GM13976 (cell line): ENCODE data around the gene MAGEF1.
A peak's percentile ranks its signal among the peaks of the same experiment; 100 is the strongest.
"Not testable (repeated sequence)": the region's sequence is repeated elsewhere in the genome, so short reads cannot be mapped to it uniquely, and the experiment has no call there.

Source experiments
- DNase-seq: peaks from one replicate; pipeline ENCODE4 v3.0.0; 2012; ENCODE audit warnings: low spot score
- in situ Hi-C: fragments of 300-500 bp; cut with MboI; formaldehyde crosslinking; loops from one replicate; pipeline ENCODE4 v1.12.0; 2022; ENCODE audit warnings: low sequenced_read_pairs, mixed read lengths, inconsistent platforms; ENCODE audit not compliant: unreplicated experiment
- TF ChIP-seq, protein P1 (sequence below): IDR thresholded peaks from 2 replicates; pipeline ENCODE4 v1.5.1; 2012; ENCODE audit warnings: borderline replicate concordance, mild to moderate bottlenecking; ENCODE audit not compliant: insufficient read depth; ENCODE audit errors: extremely low read depth, missing control alignments, control extremely low read depth

MAGEF1 gene

DNA sequence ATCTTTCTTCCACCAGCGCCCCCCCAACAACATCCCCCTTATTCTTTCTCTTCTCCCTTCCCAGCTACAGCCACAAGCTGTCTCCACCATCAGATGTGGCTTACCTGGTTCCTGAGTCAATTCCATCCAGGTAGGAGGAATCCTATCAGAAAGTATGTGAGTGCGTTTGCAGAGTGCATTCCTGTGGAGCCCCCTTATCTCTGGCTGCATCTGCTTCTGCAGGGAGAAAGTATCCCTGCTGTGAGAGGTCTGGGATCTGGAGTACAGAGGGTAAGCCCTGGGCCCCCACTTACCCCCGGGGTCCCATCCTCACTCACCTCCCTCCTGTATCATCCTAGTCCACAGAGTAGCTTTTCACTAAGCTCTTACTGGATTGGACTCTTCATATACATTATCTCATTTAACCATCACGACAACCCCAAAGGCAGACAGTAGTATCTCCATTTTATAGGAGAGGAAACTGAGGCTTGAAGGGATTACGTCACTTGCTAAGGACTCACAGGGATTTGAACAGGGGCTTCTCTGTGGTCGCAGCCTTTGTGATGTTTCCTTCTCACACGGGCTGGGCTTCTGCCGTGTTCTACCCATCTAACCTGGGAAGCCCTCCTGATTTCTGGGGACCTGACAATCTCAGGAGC lies 22.2 kb upstream of the MAGEF1 start:
- TF ChIP-seq, protein P1, sequence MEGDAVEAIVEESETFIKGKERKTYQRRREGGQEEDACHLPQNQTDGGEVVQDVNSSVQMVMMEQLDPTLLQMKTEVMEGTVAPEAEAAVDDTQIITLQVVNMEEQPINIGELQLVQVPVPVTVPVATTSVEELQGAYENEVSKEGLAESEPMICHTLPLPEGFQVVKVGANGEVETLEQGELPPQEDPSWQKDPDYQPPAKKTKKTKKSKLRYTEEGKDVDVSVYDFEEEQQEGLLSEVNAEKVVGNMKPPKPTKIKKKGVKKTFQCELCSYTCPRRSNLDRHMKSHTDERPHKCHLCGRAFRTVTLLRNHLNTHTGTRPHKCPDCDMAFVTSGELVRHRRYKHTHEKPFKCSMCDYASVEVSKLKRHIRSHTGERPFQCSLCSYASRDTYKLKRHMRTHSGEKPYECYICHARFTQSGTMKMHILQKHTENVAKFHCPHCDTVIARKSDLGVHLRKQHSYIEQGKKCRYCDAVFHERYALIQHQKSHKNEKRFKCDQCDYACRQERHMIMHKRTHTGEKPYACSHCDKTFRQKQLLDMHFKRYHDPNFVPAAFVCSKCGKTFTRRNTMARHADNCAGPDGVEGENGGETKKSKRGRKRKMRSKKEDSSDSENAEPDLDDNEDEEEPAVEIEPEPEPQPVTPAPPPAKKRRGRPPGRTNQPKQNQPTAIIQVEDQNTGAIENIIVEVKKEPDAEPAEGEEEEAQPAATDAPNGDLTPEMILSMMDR: no peak
- in situ Hi-C loops: no loop called here
- no peak for DNase-seq

DNA sequence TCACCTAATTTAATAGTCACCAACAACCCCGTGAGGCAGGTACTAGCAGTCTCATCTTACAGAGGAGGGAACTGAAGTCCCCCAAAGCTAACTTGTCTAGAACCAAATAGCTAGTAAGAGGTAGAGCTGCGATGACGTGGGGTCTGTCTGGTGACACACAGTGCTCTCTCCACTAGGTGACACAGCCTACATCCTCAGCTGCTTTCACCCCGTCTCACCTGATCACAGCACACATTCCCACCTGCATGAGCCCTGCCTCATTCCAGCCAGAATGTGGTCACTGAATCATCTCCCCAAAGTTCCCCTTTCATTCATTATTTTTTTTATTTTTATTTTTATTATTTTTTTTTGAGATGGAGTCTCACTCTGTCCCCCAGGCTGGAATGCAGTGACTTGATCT lies 21.3 kb upstream of the MAGEF1 start:
- TF ChIP-seq, protein P1: no peak
- DNase-seq: no peak
- in situ Hi-C loops: no loop called here

DNA sequence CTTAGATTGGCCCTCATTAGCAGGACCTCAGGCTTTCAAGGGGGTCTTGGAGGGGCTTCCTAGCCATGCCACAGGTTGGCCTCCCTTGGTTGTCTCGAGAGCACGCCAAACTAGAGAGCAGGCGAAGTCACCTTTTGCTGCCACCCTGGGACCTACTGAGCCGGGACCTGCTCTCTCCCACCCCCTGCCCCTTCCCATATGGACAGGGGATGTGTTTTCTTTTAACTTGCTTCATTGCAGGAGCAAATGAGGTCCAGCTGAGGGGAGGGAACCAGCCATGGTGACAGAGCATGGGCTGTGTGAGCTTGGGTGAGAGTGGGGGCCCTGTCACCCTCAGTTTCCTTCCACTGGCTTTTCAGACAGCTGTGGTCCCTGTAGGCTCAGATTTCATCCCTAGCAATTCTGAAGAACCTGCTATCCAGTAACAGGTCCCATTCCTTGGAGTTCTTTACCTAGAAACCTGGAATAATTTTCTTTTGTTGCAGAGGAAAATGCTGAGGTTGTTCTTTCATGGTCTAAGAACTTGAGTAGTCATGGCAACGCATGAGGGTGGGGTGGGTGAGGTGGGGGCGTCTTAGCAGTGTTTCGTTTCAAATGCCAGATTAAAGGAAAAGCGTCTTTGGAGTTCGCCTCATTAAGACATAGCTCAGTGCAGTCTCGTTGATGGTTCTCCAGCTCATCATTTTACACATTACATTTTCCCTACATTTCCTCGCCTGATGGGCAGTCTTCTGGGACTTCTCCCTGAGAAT lies 20.1 kb upstream of the MAGEF1 start:
- no peak for DNase-seq
- TF ChIP-seq, protein P1: no peak
- in situ Hi-C loops: no loop called here

DNA sequence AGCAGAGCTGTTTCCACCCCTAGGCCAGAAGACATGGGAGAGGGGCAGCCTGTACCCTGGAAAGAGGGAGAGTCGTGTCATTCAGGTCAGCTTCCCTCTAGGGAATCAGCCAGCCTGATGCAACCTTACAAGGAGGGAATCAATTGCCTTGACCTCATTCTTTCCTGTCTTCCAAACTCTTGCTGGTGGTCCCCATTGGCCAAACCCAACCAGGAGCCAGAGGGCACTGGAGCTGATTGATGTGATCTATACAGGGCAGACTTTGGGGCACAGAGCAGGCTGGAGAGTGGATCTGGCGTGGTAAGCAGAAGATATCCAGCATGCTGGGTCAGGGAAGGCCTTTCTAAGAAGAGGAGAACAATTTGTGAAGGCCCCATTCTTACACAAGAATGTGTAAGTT lies 19.1 kb upstream of the MAGEF1 start:
- TF ChIP-seq, protein P1: no peak
- in situ Hi-C loops: no loop called here
- no peak for DNase-seq

DNA sequence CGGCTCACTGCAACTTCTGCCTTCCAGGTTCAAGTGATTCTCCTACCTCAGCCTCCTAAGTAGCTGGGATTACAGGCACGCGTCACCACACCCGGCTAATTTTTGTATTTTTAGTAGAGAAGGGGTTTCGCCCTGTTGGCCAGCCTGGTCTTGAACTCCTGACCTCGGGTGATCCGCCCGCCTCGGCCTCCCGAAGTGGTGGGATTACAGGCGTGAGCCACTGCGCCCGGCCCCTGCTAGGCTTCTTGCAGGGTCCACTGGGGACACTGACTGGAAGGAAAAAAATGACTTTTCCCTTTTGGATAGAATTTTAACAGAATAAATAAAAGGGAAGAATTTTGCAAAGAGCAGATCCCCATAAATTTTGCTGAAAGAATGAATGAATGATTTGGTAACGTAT lies 17.3 kb upstream of the MAGEF1 start:
- DNase-seq, in situ Hi-C loops: not testable (repeated sequence)

DNA sequence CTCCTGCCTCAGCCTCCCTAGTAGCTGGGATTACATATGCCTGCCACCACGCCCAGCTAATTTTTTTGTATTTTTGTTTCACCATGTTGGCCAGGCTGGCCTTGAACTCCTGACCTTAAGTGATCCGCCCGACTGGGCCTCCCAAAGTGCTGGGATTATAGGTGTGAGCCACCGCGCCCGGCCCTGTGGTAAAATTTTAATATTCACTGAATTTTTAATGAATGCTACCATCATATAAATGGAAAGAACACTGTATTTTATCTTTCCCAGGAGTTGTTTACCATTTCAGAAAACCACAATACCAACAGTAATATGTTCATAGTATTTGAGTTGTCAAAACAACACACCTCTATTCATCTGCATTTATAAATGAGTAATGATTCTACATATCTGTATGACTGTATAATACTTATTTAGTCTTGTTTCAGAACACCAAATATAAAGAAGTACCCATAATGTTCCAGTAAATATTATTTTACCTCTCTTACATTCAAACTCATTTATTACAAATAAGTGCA lies 16.2 kb upstream of the MAGEF1 start:
- TF ChIP-seq, protein P1: no peak
- no peak for DNase-seq
- in situ Hi-C loops: no loop called here

DNA sequence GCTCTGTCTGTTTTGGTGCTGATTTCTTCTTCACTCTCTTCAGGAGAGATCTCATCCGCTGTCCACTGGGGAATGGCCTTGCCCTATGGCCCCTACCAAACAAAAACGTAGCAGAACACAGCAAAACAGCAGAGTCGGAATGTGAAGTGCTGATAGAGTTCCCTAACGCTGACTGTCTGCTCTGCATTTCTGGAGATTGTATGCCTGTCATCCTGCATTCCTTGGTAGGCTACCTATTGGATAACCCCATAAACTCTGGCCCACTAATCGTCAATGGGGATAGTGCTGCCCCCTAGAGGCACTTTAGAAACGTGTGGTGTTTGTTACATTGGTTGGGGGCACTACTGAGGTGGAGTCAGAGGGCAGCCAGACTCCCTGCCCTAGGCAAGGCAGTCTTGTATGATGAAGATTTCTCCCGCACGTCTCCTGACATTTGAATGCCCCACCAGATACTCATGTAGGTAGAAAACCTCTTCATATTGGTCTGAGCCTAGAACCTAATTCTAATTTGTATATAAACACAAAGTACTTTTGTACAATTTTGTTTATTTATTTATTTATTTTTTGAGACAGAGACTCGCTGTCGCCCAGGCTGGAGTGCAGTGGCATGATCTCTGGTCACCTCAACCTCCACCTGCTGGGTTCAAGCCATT lies 15.6 kb upstream of the MAGEF1 start:
- in situ Hi-C loops: no loop called here
- DNase-seq: peak; percentile 81
- TF ChIP-seq, protein P1: peak; percentile 56
